Right lobe of liver (tissue), 6 donors: ENCODE data around the gene XAGE1A. TPM values are rescaled to one million over a fixed set of nuclear protein-coding genes. Genes with fewer than 3 reads are reported as not detected.
A peak's percentile ranks its signal among the peaks of the same experiment; 100 is the strongest.
"Not testable (repeated sequence)": the region's sequence is repeated elsewhere in the genome, so short reads cannot be mapped to it uniquely, and the experiment has no call there.

ENCODE experiments used
- ATAC-seq, 4 donors: fragments of 200-7000 bp; cut with Tn5 transposase; one replicate each; pipeline ENCODE4 v1.9.1; 2020; ENCODE audit warnings: mild to moderate bottlenecking in 4 of 4, moderate library complexity in 4 of 4
- DNase-seq, 3 donors: peaks; one replicate each; pipeline ENCODE4 v3.0.0-alpha.2; 2020
- H3K27ac ChIP-seq, 3 donors: fragments of 200-600 bp; one replicate each; pipeline ENCODE4 v1.8.0; 2022
- H3K27me3 ChIP-seq, 2 donors: fragments of 200-600 bp; one replicate each; pipeline ENCODE4 v1.8.0; 2022
- H3K36me3 ChIP-seq, 4 donors: fragments of 200-600 bp; sonication (generic) in 1 of 4; one replicate each; pipeline versions ENCODE4 v1.5.1 to v1.8.0; 2017 to 2022; ENCODE audit warnings: control low read depth in 1 of 4
- H3K4me1 ChIP-seq, 4 donors: fragments of 200-600 bp; sonication (generic) in 1 of 4; one replicate each; pipeline versions ENCODE4 v1.5.1 to v1.8.0; 2017 to 2022; ENCODE audit warnings: control low read depth in 1 of 4
- H3K4me3 ChIP-seq, 3 donors: fragments of 200-600 bp; one replicate each; pipeline ENCODE4 v1.8.0; 2022
- H3K9me3 ChIP-seq, 4 donors: fragments of 200-600 bp; sonication (generic) in 1 of 4; one replicate each; pipeline versions ENCODE4 v1.5.1 to v1.8.0; 2017 to 2022; ENCODE audit warnings: control low read depth in 1 of 4
- CTCF ChIP-seq, 4 donors: fragments of 200-600 bp in 3 of 4; fragments of 450-650 bp in 1 of 4; IDR thresholded peaks; one replicate each; pipeline versions ENCODE4 v1.5.1 to v1.8.0; 2016 to 2022; ENCODE audit warnings: antibody characterized with exemption in 4 of 4, mild to moderate bottlenecking in 2 of 4
- POLR2A ChIP-seq: fragments of 450-650 bp; IDR thresholded peaks from one replicate; pipeline ENCODE4 v1.6.1; 2017; ENCODE audit warnings: antibody characterized with exemption, mild to moderate bottlenecking
- WGBS: methylation state at CpG from one replicate; pipeline ENCODE4 v1.1.6; 2018; ENCODE audit warnings: low coverage, low lambda C conversion rate; ENCODE audit not compliant: insufficient coverage; ENCODE audit errors: missing lambda C conversion rate; 5-methylcytosine and 5-hydroxymethylcytosine counted together
- intact Hi-C, 2 donors: fragments of 100-400 bp; cut with DNase I; formaldehyde crosslinking; loops; one replicate each; pipeline versions ENCODE4 v1.11.2 to v1.14.1; 2022
- total RNA-seq, 6 experiments: library from RNA; depleted of rRNA in 2 of 6; stranded (reverse); fragments of >200 nt in 2 of 6; fragmentation: NEBNext Ultra II Directional in 3 of 6; extraction: Animal tissue kit (Norgen Biotek cat#: 25700) in 3 of 6; gene quantifications; one replicate each; pipeline versions ENCODE4 v1.1.0 to v1.2.4, GENCODE V29; 2016 to 2023
- donor health status: DM: no; HTN: yes; CAD: no.
- donor health status: DM: no; HTN: no; CAD: no.
- donor health status: DM: no; HTN: no; CAD: no.
- donor health status: DM: no; HTN: yes; CAD: no.
- donor health status: DM: no; HTN: yes; CAD: no.

Gene XAGE1A
- total RNA-seq, 6 experiments from 2014 or later: not detected

- DNase-seq (no peak), ATAC-seq (no peak)
- H3K4me1 ChIP-seq: no peaks in the 10 kb centered on the region
- H3K27me3 ChIP-seq: no peaks in the 10 kb centered on the region
- H3K36me3 ChIP-seq: no peaks in the 10 kb centered on the region
- 55% methylated on average over 4 of the region's 6 CpGs for WGBS
- H3K4me3 ChIP-seq: no peak overlapping the region
- TF ChIP-seq POLR2A (no peak), CTCF (IDR thresholded peaks at IDR 0.05) (no peak)
- H3K27ac ChIP-seq: no peak overlapping the region
- H3K9me3 ChIP-seq: no peaks in the 10 kb centered on the region
- intact Hi-C loops: no loop called here
These were observed 14.3 kb downstream of the XAGE1A start for GRCh38 chrX:52509916-52510315.

- H3K27ac ChIP-seq, H3K4me1 ChIP-seq, H3K4me3 ChIP-seq, DNase-seq, intact Hi-C loops, H3K9me3 ChIP-seq, H3K27me3 ChIP-seq, H3K36me3 ChIP-seq: not testable (repeated sequence)
- no CpG with 5 or more reads among the region's 6 CpGs for WGBS
- ATAC-seq: peak in 1 of 4 donors; percentile 11
These were observed 15.5 kb downstream of the XAGE1A start for GRCh38 chrX:52511126-52511525.

GRCh38 chrX:52516110-52516986 is 20.7 kb downstream of the XAGE1A start:
- intact Hi-C loops, H3K36me3 ChIP-seq, H3K4me3 ChIP-seq, DNase-seq, H3K27ac ChIP-seq, H3K27me3 ChIP-seq, H3K4me1 ChIP-seq, H3K9me3 ChIP-seq: not testable (repeated sequence)
- no CpG with 5 or more reads among the region's 27 CpGs for WGBS
- ATAC-seq: peak in 1 of 4 donors; percentile 40

- peak in 1 of 4 donors; percentile 33 for ATAC-seq
- no CpG with 5 or more reads among the region's 18 CpGs for whole genome bisulfite sequencing
- intact Hi-C loops: not testable (repeated sequence)
These were observed 21.3 kb downstream of the XAGE1A start, which contains the start of gene XAGE1B for GRCh38 chrX:52516987-52517325. XAGE1B (minus strand) TSS chrX:52517063; CDS start chrX:52515527, 1,536 bp downstream.

GRCh38 chrX:52541051-52541450 is 45.4 kb downstream of the XAGE1A start:
- H3K36me3 ChIP-seq, H3K4me3 ChIP-seq, H3K27me3 ChIP-seq, H3K27ac ChIP-seq, H3K4me1 ChIP-seq, H3K9me3 ChIP-seq, intact Hi-C loops: not testable (repeated sequence)
- 36% methylated on average over 3 of the region's 4 CpGs for WGBS
- DNase-seq (peak in 1 of 3 donors; percentile 43), ATAC-seq (peak in 2 of 4 donors; percentile 35 to 57)

More at GRCh38 chrX:52516987-52517325, 21.3 kb downstream of the XAGE1A start, which contains the start of gene XAGE1B:
- H3K4me1 ChIP-seq, H3K36me3 ChIP-seq, H3K27me3 ChIP-seq, H3K4me3 ChIP-seq, DNase-seq, H3K27ac ChIP-seq, H3K9me3 ChIP-seq: not testable (repeated sequence)

GRCh38 chrX:52542311-52542710 is 46.7 kb downstream of the XAGE1A start:
- no peaks in the 10 kb centered on the region for H3K9me3 ChIP-seq
- no peaks in the 10 kb centered on the region for H3K4me1 ChIP-seq
- 51% methylated on average over 5 of the region's 6 CpGs for WGBS
- H3K36me3 ChIP-seq: no peaks in the 10 kb centered on the region
- ATAC-seq (no peak), DNase-seq (no peak)
- no peaks in the 10 kb centered on the region for H3K27me3 ChIP-seq
- H3K27ac ChIP-seq: no peak overlapping the region
- no peak overlapping the region for H3K4me3 ChIP-seq
- intact Hi-C loops: no loop called here
- no peak for TF ChIP-seq POLR2A
- no peak for TF ChIP-seq CTCF (IDR thresholded peaks at IDR 0.05)
